A673 (cell line): ENCODE measurements around the gene DIP2C. TPM values are rescaled to one million over a fixed set of nuclear protein-coding genes. Genes with fewer than 3 reads are reported as not detected.
"Not testable (repeated sequence)": the region's sequence is repeated elsewhere in the genome, so short reads cannot be mapped to it uniquely, and the experiment has no call there.

ENCODE experiments used
- BruUV-seq: library from RNA; stranded (reverse); fragments of 400-500 nt; replicated peaks from 2 replicates; lab custom pipeline; 2021; lab: Mats Ljungman, UMichigan
- CTCF ChIA-PET: fragments of 300-600 bp; sonication (Branson Sonifier 250); formaldehyde crosslinking; loops from one replicate; lab custom pipeline; 2022; ENCODE audit warnings: antibody characterized with exemption; lab: Charles Lee
- POLR2A ChIA-PET: fragments of 300-600 bp; sonication (Branson Sonifier 250); formaldehyde crosslinking; loops from one replicate; lab custom pipeline; 2022; ENCODE audit warnings: antibody characterized with exemption; ENCODE audit not compliant: low non-redundant PET; lab: Charles Lee
- DNase-seq: peaks from one replicate; pipeline ENCODE4 v3.0.0-alpha.2; 2015; ENCODE audit warnings: low spot score
- H3K27ac ChIP-seq: fragments of 200-600 bp; sonication (generic); 2 replicates; pipeline ENCODE4 v1.5.1; 2016; ENCODE audit warnings: mixed run types, low read depth, mild to moderate bottlenecking, mixed read lengths, antibody characterized with exemption, low read length; ENCODE audit not compliant: poor library complexity, severe bottlenecking
- H3K27me3 ChIP-seq: fragments of 200-600 bp; sonication (generic); replicated peaks from 2 replicates; pipeline ENCODE4 v1.6.1; 2017; ENCODE audit warnings: mixed run types, low read depth, mild to moderate bottlenecking, mixed read lengths, antibody characterized with exemption, low read length; ENCODE audit not compliant: insufficient read depth, poor library complexity
- H3K36me3 ChIP-seq: fragments of 200-600 bp; sonication (generic); 2 replicates; pipeline ENCODE4 v1.6.1; 2016; ENCODE audit warnings: mixed run types, mild to moderate bottlenecking, mixed read lengths, antibody characterized with exemption, low read length; ENCODE audit not compliant: insufficient read depth, poor library complexity, severe bottlenecking
- H3K4me1 ChIP-seq: fragments of 200-600 bp; sonication (generic); 2 replicates; pipeline ENCODE4 v1.6.1; 2017; ENCODE audit warnings: mixed run types, mild to moderate bottlenecking, mixed read lengths, antibody characterized with exemption, low read length; ENCODE audit not compliant: insufficient read depth, poor library complexity, severe bottlenecking
- H3K4me3 ChIP-seq: fragments of 200-600 bp; sonication (generic); 2 replicates; pipeline ENCODE4 v1.5.1; 2016; ENCODE audit warnings: low read depth, mixed run types, mild to moderate bottlenecking, mixed read lengths, low read length; ENCODE audit not compliant: poor library complexity, severe bottlenecking
- H3K9me3 ChIP-seq: fragments of 200-600 bp; sonication (generic); 2 replicates; pipeline ENCODE4 v1.6.1; 2016; ENCODE audit warnings: mixed run types, low read depth, mild to moderate bottlenecking, mixed read lengths, antibody characterized with exemption, low read length; ENCODE audit not compliant: poor library complexity, severe bottlenecking
- CTCF ChIP-seq: fragments of 300-800, 200-600 bp; sonication (generic); conservative IDR thresholded peaks from 2 replicates; pipeline ENCODE4 v1.5.1; 2017; ENCODE audit warnings: low read depth, mild to moderate bottlenecking, antibody characterized with exemption, low read length, moderate library complexity, mixed read lengths
- EZH2 ChIP-seq: fragments of 200-600 bp; sonication (generic); IDR thresholded peaks from 2 replicates; pipeline ENCODE4 v1.6.1; 2017; ENCODE audit warnings: borderline replicate concordance, low read depth, mild to moderate bottlenecking, mixed read lengths, antibody characterized with exemption, low read length; ENCODE audit not compliant: poor library complexity, severe bottlenecking
- intact Hi-C: fragments of 100-400 bp; cut with micrococcal nuclease; formaldehyde crosslinking; loops from one replicate; pipeline ENCODE4 v1.10.0; 2022; ENCODE audit not compliant: unreplicated experiment
- total RNA-seq: library from RNA; stranded (reverse); gene quantifications from 2 replicates; pipeline ENCODE4 v1.2.3, GENCODE V29; 2021

Gene DIP2C
- total RNA-seq, 1 experiment from 2014 or later: 13.2 TPM

- no peaks in the 10 kb centered on the region for H3K27me3 ChIP-seq
- DNase-seq: no peak
- H3K4me3 ChIP-seq: no peak overlapping the region
- no peaks in the 10 kb centered on the region for H3K9me3 ChIP-seq
- peaks cover 12% of the 10 kb centered on the region for H3K4me1 ChIP-seq
- BruUV-seq: no TSS peak
- TF ChIP-seq EZH2: no peak
- TF ChIP-seq CTCF: no peak
- ChIA-PET POLR2A (no interaction called here), CTCF (no interaction called here)
- no peaks in the 10 kb centered on the region for H3K36me3 ChIP-seq
- intact Hi-C loops: no loop called here
- H3K27ac ChIP-seq: no peak overlapping the region
Observed at GRCh38 chr10:634256-634655, 55.2 kb downstream of the DIP2C start.

DNA sequence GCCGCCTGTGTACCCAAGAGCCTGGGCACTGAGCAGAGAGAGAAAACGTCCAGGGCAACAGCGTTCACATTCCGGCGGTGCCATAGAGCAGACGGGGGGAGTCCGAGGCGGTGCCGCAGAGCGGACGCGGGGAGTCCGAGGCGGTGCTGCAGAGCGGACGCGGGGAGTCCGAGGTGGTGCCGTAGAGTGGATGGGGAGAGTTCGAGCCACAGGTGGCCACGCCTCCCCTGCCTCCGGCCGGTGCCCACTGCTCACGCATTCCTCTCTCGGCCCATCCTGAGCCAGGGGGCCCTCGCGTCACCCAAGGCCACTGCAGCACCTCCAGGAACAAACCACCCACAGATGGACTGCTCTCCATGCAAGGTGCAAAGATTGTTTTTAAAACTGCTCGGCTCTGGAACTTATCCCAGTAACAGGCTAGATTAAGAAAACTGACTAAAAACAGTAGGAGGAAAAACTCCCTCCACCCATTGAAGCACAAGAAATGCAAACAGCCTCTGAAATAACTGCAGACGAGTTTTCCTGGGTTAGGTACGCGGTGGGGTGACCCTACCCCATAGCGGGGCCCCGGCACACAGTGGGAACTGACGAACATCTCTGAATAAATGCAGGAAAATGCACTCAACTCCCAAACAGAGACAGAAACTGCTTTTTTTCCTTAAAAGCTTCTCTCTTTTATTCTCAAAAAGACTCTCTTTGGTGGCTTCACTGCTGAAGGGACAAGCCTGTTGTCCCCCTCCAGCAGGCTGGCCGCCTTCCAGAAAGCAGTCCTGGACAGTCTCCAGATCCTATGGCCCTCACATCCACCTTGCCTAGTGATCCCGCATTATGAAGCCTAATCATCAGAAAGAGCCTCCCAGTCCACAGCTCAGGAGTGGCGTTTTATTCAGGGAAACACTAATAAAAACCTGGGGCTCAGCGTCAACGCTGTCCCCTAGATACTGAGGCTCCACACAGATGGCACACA lies 55.9 kb downstream of the DIP2C start:
- BruUV-seq: no TSS peak
- H3K9me3 ChIP-seq: no peaks in the 10 kb centered on the region
- no peak overlapping the region for H3K27ac ChIP-seq
- intact Hi-C loops: no loop called here
- ChIA-PET POLR2A (no interaction called here), CTCF (no interaction called here)
- H3K4me3 ChIP-seq: no peak overlapping the region
- TF ChIP-seq CTCF (no peak), EZH2 (no peak)
- no peak for DNase-seq
- H3K4me1 ChIP-seq: peaks cover 12% of the 10 kb centered on the region
- no peaks in the 10 kb centered on the region for H3K27me3 ChIP-seq
- H3K36me3 ChIP-seq: no peaks in the 10 kb centered on the region

DNA sequence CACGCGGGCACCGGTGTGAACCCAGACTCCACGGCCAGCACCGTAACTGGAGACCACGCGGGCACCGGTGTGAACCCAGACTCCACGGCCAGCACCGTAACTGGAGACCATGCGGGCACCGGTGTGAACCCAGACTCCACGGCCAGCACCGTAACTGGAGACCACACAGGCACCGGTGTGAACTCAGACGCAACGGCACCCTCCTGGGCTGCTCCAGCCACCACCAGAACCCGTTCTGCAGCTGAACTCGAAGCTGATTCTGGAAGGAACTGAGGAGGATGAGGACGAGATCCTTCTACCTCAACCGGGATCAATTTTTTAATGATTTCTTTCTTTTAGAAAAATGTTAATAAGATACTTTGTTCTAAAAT lies 56.7 kb downstream of the DIP2C start:
- CTCF ChIA-PET, intact Hi-C loops, H3K4me3 ChIP-seq, H3K27ac ChIP-seq, DNase-seq, BruUV-seq, H3K27me3 ChIP-seq, H3K36me3 ChIP-seq, H3K9me3 ChIP-seq, POLR2A ChIA-PET: not testable (repeated sequence)
- peaks cover 12% of the 10 kb centered on the region for H3K4me1 ChIP-seq

GRCh38 chr10:632155-632806 lies 57.2 kb downstream of the DIP2C start:
- CTCF ChIA-PET, H3K4me3 ChIP-seq, H3K36me3 ChIP-seq, H3K9me3 ChIP-seq, DNase-seq, BruUV-seq, H3K27me3 ChIP-seq, POLR2A ChIA-PET, intact Hi-C loops, H3K27ac ChIP-seq: not testable (repeated sequence)
- peaks cover 12% of the 10 kb centered on the region for H3K4me1 ChIP-seq
